D721Med (cell line): Measurements from ENCODE around the gene ZBTB38.

Source experiments
- DNase-seq: peaks from one replicate; pipeline ENCODE4 v3.0.0; 2011; ENCODE audit warnings: low spot score; ENCODE audit not compliant: insufficient read length
- FAIRE-seq: peaks from 2 replicates; lab custom pipeline; 2011; peaks lifted over from hg19 to GRCh38; lab: Jason Lieb, UNC
- TF ChIP-seq, protein P1 (sequence below): IDR thresholded peaks from 2 replicates; pipeline ENCODE4 v1.5.1; 2012; ENCODE audit warnings: mild to moderate bottlenecking, control low read depth; ENCODE audit not compliant: insufficient read depth; ENCODE audit errors: missing control alignments

Gene ZBTB38

DNA sequence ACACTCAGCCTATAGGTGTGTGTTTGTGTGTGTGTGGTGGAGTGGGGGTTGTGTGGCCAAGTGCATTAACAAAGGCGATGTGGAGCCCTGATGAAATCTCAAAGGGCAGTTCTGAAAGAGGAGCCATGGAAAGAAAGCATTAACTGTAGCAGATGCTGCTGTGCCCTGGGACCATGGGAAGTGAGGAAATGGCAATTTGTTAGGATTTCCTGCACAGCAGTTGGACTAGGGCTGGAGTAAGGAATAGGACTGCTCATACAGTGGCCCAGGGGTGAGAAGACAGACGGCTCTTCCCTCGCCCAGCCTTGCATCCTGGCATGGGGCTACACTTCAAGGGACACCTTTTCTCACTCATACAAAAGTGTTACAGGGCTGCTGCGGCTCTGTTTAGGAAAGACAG lies 12.3 kb upstream of the ZBTB38 start:
- FAIRE-seq, result no peak
- TF ChIP-seq, protein P1, sequence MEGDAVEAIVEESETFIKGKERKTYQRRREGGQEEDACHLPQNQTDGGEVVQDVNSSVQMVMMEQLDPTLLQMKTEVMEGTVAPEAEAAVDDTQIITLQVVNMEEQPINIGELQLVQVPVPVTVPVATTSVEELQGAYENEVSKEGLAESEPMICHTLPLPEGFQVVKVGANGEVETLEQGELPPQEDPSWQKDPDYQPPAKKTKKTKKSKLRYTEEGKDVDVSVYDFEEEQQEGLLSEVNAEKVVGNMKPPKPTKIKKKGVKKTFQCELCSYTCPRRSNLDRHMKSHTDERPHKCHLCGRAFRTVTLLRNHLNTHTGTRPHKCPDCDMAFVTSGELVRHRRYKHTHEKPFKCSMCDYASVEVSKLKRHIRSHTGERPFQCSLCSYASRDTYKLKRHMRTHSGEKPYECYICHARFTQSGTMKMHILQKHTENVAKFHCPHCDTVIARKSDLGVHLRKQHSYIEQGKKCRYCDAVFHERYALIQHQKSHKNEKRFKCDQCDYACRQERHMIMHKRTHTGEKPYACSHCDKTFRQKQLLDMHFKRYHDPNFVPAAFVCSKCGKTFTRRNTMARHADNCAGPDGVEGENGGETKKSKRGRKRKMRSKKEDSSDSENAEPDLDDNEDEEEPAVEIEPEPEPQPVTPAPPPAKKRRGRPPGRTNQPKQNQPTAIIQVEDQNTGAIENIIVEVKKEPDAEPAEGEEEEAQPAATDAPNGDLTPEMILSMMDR, result no peak
- DNase-seq, result no peak

DNA sequence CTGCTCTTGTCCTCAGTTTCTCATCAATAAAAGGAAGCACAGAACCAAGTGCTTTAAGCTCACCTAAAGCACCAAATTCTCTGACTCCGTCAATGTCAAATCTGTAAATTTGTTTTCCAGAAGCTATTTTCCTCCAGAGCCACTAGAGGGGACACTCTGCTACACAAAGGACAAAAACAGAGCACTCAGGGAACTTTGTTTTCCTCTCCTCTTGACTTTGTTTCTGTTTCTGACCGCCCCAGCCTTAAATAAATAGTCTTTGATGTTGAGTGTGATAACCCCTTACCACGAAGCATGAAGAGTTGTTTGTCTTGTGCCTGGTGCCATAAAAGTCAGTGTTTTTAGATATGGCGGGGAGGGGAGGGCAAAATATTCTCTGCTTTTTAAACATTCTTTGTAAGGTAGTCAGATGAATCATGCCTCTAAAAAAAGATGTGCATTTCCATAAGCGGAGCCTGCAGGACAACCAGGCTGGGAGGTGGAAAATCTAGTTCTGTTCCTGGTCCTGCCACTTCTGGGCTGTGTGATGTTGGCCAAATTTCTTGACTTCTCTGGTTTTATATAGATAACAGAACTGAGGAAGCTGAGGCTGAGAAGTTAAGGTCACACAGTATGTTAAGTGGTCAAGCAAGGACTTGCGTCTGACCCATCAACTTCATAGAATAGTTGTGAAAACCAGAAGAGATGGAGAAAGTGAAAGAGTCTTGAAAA lies 7.3 kb upstream of the ZBTB38 start:
- TF ChIP-seq, protein P1, result peak; percentile 68
- FAIRE-seq (no peak), DNase-seq (no peak)

DNA sequence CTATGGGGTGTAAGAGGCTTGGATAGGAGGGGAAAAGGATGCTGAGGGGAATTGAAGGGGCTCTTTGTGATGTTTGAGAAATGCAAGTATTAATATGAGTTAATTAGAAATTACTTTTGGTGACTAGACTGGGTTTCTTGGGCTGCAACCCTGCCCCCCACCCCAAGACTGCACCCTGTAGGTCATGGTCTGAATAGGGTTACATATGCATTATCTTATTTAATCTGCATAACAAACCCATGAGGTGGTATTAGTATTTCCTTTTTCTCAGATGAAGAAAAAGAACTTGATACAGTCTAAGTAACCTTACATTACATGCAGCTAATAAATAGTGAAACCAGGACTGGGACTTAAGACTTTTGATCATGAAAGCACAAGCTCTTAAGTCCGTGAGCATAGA lies 5.6 kb upstream of the ZBTB38 start:
- no peak for FAIRE-seq

DNA sequence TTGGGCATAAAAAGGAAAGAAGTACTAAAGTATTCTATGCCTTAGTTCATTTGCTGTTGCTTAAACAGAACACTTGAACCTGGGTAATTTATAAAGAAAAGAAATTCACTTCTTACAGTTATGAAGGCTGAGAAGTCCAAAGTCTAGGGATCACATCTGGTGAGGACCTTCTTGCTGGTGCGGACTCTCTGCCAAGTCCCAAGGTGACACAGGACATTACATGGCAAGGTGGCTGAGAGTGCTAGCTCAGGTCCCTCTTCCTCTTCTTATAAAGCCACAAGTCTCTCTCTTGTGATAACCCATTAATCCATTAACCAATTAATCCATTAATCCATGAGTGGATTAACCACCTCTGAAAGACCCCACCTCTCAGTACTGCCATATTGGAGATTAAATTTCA lies 3.1 kb upstream of the ZBTB38 start:
- FAIRE-seq, result no peak

More for the DNA sequence above, 5.6 kb upstream of the ZBTB38 start:
- no peak for DNase-seq
- TF ChIP-seq, protein P1, result no peak

DNA sequence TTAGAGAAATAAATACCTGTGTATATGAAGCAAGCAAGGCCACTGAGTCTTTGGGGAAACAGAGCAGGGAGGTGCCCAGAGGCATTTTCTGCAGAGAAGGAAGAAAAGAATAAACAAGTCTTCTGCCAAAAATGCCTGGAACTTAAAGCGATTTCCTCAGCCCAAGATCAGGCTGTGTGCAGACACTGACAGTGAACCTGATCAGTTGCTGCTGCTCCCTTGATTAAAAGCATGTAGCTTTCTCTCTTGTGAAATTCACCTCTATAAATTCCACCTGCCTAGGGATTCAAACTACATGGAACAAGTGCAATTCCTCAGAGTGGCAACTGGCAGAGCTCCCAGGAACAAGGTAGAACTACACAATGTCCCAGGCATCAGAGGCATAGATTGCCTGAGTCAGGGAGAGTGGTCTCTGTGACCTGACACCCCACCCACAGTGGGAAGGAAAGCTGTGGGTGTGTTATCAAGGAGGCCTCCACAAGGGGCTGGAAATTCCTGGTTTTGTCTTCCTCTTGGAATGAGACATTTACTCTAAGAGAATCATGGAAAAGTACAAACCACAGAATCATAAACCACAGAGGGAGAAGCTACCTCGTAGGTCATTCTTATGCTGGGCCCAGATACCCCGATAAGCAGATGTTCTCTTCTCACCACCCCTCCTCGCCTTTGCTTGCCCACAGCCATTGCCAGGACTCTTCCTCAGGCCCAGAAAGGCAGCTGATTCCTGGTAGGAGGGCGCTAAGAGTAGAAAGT lies 1.8 kb upstream of the ZBTB38 start:
- TF ChIP-seq, protein P1, result no peak
- FAIRE-seq (no peak), DNase-seq (no peak)

More for the DNA sequence above, 3.1 kb upstream of the ZBTB38 start:
- TF ChIP-seq, protein P1, result no peak
- no peak for DNase-seq

DNA sequence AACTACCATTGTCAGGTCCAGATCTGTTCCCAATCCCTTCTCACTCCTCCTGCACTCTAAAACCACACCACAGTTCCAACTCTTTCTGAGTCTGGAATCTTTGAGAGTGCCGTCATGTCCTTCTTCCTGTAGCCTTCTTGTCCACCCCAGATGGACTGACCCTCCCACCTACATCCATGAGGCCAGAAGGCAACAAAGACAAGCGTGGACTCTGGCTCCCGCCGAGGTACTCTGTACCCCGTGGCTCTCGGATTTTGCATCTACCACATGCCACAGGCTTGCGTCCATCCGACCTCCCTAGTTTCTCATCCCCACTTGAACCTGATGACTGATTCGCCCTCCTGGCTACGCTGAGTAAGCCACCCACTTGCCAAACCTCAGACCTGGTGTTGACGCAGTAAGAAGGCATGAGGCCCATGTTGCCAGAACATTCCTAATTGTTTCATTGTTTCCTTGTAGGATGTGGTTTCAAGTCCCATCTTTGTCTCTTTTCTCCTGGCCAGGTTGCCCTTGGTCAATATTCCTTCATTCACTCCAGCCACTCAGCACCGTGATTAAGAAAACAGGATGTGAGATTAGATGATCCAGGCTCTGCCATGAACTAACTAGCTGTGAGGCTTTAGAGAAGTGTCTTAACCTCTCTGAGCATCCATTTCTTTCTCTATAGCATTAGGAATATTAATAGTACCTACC lies 1.1 kb upstream of the ZBTB38 start:
- TF ChIP-seq, protein P1, result no peak
- DNase-seq (no peak), FAIRE-seq (no peak)
